ENCODE data around the gene FCAR. TPM values are rescaled to one million over a fixed set of nuclear protein-coding genes. Genes with fewer than 3 reads are reported as not detected.
"Not testable (repeated sequence)": the region's sequence is repeated elsewhere in the genome, so short reads cannot be mapped to it uniquely, and the experiment has no call there.

FCAR gene
- total and polyA plus RNA-seq, 7 donors: 0.04 to 1.0 (median 0.25) TPM; not detected in 3

GRCh38 chr19:54850930-54851329 lies 23.1 kb upstream of the FCAR start:
- 44 to 71% (median 53%) methylated on average over 2 of the region's 2 CpGs for WGBS, 3 donors
- H3K36me3 ChIP-seq (ENCODE audit: insufficient read depth in 1 of 2, low read depth in 1 of 2): no peaks in the 10 kb centered on the region
- H3K4me1 ChIP-seq: no peaks in the 10 kb centered on the region
- intact Hi-C loops (cut with DNase I): no loop called here
- TF ChIP-seq CTCF (IDR thresholded peaks at IDR 0.05): no peak
- H3K27ac ChIP-seq: no peak overlapping the region
- ATAC-seq (no peak), DNase-seq (no peak)
- H3K4me3 ChIP-seq: no peak overlapping the region
- H3K9me3 ChIP-seq: no peaks in the 10 kb centered on the region
- H3K27me3 ChIP-seq (ENCODE audit: insufficient read depth in 3 of 3, low read length in 2 of 3): no peaks in the 10 kb centered on the region

- intact Hi-C loops (cut with DNase I): no loop called here
These were observed 22.7 kb upstream of the FCAR start for GRCh38 chr19:54851353-54851752.

DNA sequence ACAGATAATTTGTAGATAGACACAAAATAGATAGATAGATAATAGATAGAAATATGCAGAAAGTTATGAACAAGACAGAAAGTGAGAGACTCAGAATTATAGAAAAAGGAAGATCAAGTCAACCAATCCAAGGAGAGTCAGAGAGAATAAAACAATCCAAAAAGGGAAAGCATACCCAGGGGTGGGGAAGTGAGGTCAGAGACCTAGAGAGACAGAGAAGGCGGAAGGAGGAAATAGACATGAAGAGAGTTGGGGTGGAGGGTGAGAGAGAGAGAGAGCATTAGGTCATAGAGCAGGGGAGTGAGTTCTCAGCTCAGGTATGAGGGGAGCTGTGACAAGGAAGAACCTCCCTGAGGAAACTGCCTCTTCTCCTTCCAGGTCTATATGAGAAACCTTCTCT lies 18.8 kb upstream of the FCAR start:
- H3K4me1 ChIP-seq; DNase-seq; H3K9me3 ChIP-seq; ATAC-seq; H3K36me3 ChIP-seq (ENCODE audit: insufficient read depth in 1 of 2, low read depth in 1 of 2); H3K27me3 ChIP-seq (ENCODE audit: insufficient read depth in 3 of 3, low read length in 2 of 3); H3K27ac ChIP-seq; H3K4me3 ChIP-seq; intact Hi-C loops (cut with DNase I): not testable (repeated sequence)
- WGBS, 3 donors: 38 to 63% (median 58%) methylated on average over 1 of the region's 1 CpG

More at GRCh38 chr19:54851353-54851752, 22.7 kb upstream of the FCAR start:
- DNase-seq: no peak
- Histone ChIP-seq H3K36me3 (ENCODE audit: insufficient read depth in 1 of 2, low read depth in 1 of 2) (no peaks in the 10 kb centered on the region), H3K9me3 (no peaks in the 10 kb centered on the region), H3K4me3 (no peak overlapping the region), H3K27me3 (ENCODE audit: insufficient read depth in 3 of 3, low read length in 2 of 3) (no peaks in the 10 kb centered on the region), H3K27ac (no peak overlapping the region), H3K4me1 (no peaks in the 10 kb centered on the region)
- ATAC-seq: no peak
- no peak for TF ChIP-seq CTCF (IDR thresholded peaks at IDR 0.05)
- WGBS, 3 donors: 78 to 85% (median 79%) methylated on average over 7 of the region's 7 CpGs

GRCh38 chr19:54858476-54858875 lies 15.6 kb upstream of the FCAR start:
- ATAC-seq; H3K9me3 ChIP-seq; H3K36me3 ChIP-seq (ENCODE audit: insufficient read depth in 1 of 2, low read depth in 1 of 2); H3K27ac ChIP-seq; intact Hi-C loops (cut with DNase I); DNase-seq; H3K4me3 ChIP-seq; H3K27me3 ChIP-seq (ENCODE audit: insufficient read depth in 3 of 3, low read length in 2 of 3); H3K4me1 ChIP-seq: not testable (repeated sequence)
- 52 to 79% (median 75%) methylated on average over 1 to 3 of the region's 3 CpGs for WGBS, 3 donors

DNA sequence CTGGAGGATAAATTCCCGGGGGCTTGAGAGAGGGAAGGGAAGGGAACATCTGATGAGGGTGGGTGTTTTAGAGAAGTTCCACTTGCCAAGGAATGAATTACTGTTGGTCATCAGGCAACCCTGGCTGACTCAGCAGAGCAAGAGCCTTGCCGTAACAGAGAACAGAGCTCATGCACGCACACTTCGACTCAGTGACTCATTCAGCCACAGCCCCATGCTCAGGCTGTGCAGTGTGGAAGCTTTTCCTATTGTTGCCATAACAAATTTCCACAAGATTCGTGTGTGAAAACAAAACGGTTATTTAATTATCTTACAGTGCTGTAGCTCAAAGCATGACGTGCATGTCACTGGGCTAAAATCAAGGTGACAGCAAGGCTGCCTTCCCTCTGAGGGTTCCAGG lies 14.6 kb upstream of the FCAR start:
- intact Hi-C loops (cut with DNase I); H3K36me3 ChIP-seq (ENCODE audit: insufficient read depth in 1 of 2, low read depth in 1 of 2); H3K27ac ChIP-seq; H3K9me3 ChIP-seq; ATAC-seq; H3K4me3 ChIP-seq; H3K27me3 ChIP-seq (ENCODE audit: insufficient read depth in 3 of 3, low read length in 2 of 3); DNase-seq; H3K4me1 ChIP-seq: not testable (repeated sequence)
- 71 to 78% (median 76%) methylated on average over 7 of the region's 7 CpGs for WGBS, 3 donors

- H3K4me1 ChIP-seq; H3K36me3 ChIP-seq (ENCODE audit: insufficient read depth in 1 of 2, low read depth in 1 of 2); H3K9me3 ChIP-seq; H3K4me3 ChIP-seq; ATAC-seq; H3K27ac ChIP-seq; H3K27me3 ChIP-seq (ENCODE audit: insufficient read depth in 3 of 3, low read length in 2 of 3); DNase-seq; intact Hi-C loops (cut with DNase I): not testable (repeated sequence)
- 85 to 100% methylated on average over 1 to 2 of the region's 3 CpGs; no CpG with 5 or more reads in 1 of the 3 donors for WGBS, 3 donors
These were observed 10.6 kb upstream of the FCAR start for GRCh38 chr19:54863459-54863858.

GRCh38 chr19:54871696-54872095 lies 2.3 kb upstream of the FCAR start:
- no peaks in the 10 kb centered on the region for H3K9me3 ChIP-seq
- ATAC-seq (no peak), DNase-seq (no peak)
- H3K27ac ChIP-seq: no peak overlapping the region
- no peaks in the 10 kb centered on the region for H3K4me1 ChIP-seq
- H3K36me3 ChIP-seq (ENCODE audit: insufficient read depth in 1 of 2, low read depth in 1 of 2): no peaks in the 10 kb centered on the region
- no peaks in the 10 kb centered on the region for H3K27me3 ChIP-seq (ENCODE audit: insufficient read depth in 3 of 3, low read length in 2 of 3)
- TF ChIP-seq CTCF (IDR thresholded peaks at IDR 0.05): no peak
- 71 to 82% (median 80%) methylated on average over 3 of the region's 3 CpGs for WGBS, 3 donors
- H3K4me3 ChIP-seq: no peak overlapping the region
- intact Hi-C loops (cut with DNase I): no loop called here

All from psoas muscle (tissue), 8 donors.